Suprapubic skin (tissue), 4 donors: Measurements from ENCODE around the gene GNAL. TPM values are rescaled to one million over a fixed set of nuclear protein-coding genes. Genes with fewer than 3 reads are reported as not detected.

Source experiments
- DNase-seq, 2 donors: peaks; one replicate each; pipeline ENCODE4 v3.0.0-alpha.2; 2019; ENCODE audit warnings: low spot score in 2 of 2
- H3K27ac ChIP-seq: fragments of 200-600 bp; sonication (generic); one replicate; pipeline ENCODE4 v1.5.1; 2019
- H3K27me3 ChIP-seq: fragments of 200-600 bp; sonication (generic); one replicate; pipeline ENCODE4 v1.5.1; 2019
- H3K36me3 ChIP-seq: fragments of 200-600 bp; sonication (generic); one replicate; pipeline ENCODE4 v1.5.1; 2019
- H3K4me1 ChIP-seq: fragments of 200-600 bp; sonication (generic); one replicate; pipeline ENCODE4 v1.5.1; 2019
- H3K4me3 ChIP-seq: fragments of 200-600 bp; sonication (generic); one replicate; pipeline ENCODE4 v1.5.1; 2019; ENCODE audit warnings: mild to moderate bottlenecking
- H3K9me3 ChIP-seq: fragments of 200-600 bp; sonication (generic); one replicate; pipeline ENCODE4 v1.5.1; 2019
- CTCF ChIP-seq, 2 donors: fragments of 200-600 bp in 1 of 2; fragments of 450-650 bp in 1 of 2; sonication (generic) in 1 of 2; IDR thresholded peaks; one replicate each; pipeline ENCODE4 v1.5.1; 2016 to 2019; ENCODE audit warnings: antibody characterized with exemption in 2 of 2, mild to moderate bottlenecking in 1 of 2, moderate library complexity in 1 of 2
- EP300 ChIP-seq: sonication (generic); formaldehyde crosslinking; IDR thresholded peaks from one replicate; pipeline ENCODE4 v1.6.1; 2017; ENCODE audit warnings: antibody characterized with exemption
- POLR2A ChIP-seq, 2 donors: fragments of 450-650 bp; IDR thresholded peaks; one replicate each; pipeline ENCODE4 v1.6.1; 2017; ENCODE audit warnings: antibody characterized with exemption in 2 of 2, mild to moderate bottlenecking in 2 of 2, moderate library complexity in 2 of 2
- POLR2AphosphoS5 ChIP-seq, 3 donors: sonication (generic); formaldehyde crosslinking; IDR thresholded peaks; one replicate each; pipeline ENCODE4 v1.6.1; 2017; ENCODE audit warnings: antibody characterized with exemption in 3 of 3
- WGBS: methylation state at CpG from one replicate; pipeline ENCODE4 v1.1.5; 2018; 5-methylcytosine and 5-hydroxymethylcytosine counted together
- total RNA-seq, 4 donors: library from RNA; depleted of rRNA; stranded (reverse); fragments of >200 nt; gene quantifications; one replicate each; pipeline ENCODE4 v1.1.0, GENCODE V29; 2016

Gene GNAL
- total RNA-seq, 4 donors from 2014 or later, result 8.7 to 17.2 (median 15.0) TPM

DNA sequence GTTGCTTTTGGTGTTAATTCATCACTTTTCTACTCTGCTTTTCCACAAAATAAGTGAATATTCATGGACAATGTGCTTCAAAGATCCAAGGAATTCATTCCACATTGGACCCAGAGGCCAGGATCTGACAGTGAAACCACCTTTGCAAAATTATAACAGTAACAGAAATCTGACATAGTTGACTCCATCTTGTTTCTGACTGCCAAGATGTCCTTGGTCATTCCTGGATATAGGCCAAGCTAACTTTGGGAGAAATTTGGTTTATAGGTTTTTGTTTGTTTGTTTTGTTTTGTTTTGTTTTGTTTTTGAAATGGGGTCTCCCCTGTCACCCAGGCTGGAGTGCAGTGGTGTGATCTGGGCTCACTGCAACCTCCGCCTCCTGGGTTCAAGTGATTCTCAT lies 208.7 kb downstream of the GNAL start:
- Histone ChIP-seq H3K36me3 (peaks cover 37% of the 10 kb centered on the region), H3K4me3 (no peak overlapping the region)
- 96% methylated on average over 1 of the region's 1 CpG for WGBS

GRCh38 chr18:11899063-11899462 lies 210.0 kb downstream of the GNAL start:
- peaks cover 34% of the 10 kb centered on the region for H3K36me3 ChIP-seq
- no peaks in the 10 kb centered on the region for H3K27me3 ChIP-seq
- H3K9me3 ChIP-seq, result no peaks in the 10 kb centered on the region
- no peak overlapping the region for H3K4me3 ChIP-seq
- H3K4me1 ChIP-seq, result no peaks in the 10 kb centered on the region
- no peak overlapping the region for H3K27ac ChIP-seq
- TF ChIP-seq CTCF (IDR thresholded peaks at IDR 0.05), result no peak
- no peak for TF ChIP-seq EP300
- TF ChIP-seq POLR2AphosphoS5 (IDR thresholded peaks at IDR 0.05), result no peak
- TF ChIP-seq POLR2A (IDR thresholded peaks at IDR 0.05), result no peak
- DNase-seq, result no peak
- 92% methylated on average over 3 of the region's 3 CpGs for WGBS

More for the DNA sequence above, 208.7 kb downstream of the GNAL start:
- no peak for DNase-seq
- Histone ChIP-seq H3K27me3 (no peaks in the 10 kb centered on the region), H3K4me1 (no peaks in the 10 kb centered on the region), H3K27ac (no peak overlapping the region), H3K9me3 (no peaks in the 10 kb centered on the region)
- no peak for TF ChIP-seq POLR2A (IDR thresholded peaks at IDR 0.05)
- TF ChIP-seq POLR2AphosphoS5 (IDR thresholded peaks at IDR 0.05), result no peak
- TF ChIP-seq EP300, result no peak
- no peak for TF ChIP-seq CTCF (IDR thresholded peaks at IDR 0.05)

- peaks cover 6% of the 10 kb centered on the region for H3K4me1 ChIP-seq
- peaks cover 17% of the 10 kb centered on the region for H3K36me3 ChIP-seq
- no peak overlapping the region for H3K27ac ChIP-seq
- TF ChIP-seq CTCF (IDR thresholded peaks at IDR 0.05), result no peak
- no peak for TF ChIP-seq POLR2AphosphoS5 (IDR thresholded peaks at IDR 0.05)
- TF ChIP-seq POLR2A (IDR thresholded peaks at IDR 0.05), result no peak
- TF ChIP-seq EP300, result no peak
- no peaks in the 10 kb centered on the region for H3K9me3 ChIP-seq
- H3K27me3 ChIP-seq, result no peaks in the 10 kb centered on the region
- H3K4me3 ChIP-seq, result no peak overlapping the region
- no peak for DNase-seq
- WGBS, result 89% methylated on average over 5 of the region's 5 CpGs
These were observed 212.9 kb downstream of the GNAL start for GRCh38 chr18:11901826-11902438.

GRCh38 chr18:11902522-11903292 lies 213.6 kb downstream of the GNAL start:
- TF ChIP-seq EP300 (no peak), CTCF (IDR thresholded peaks at IDR 0.05) (no peak), POLR2AphosphoS5 (IDR thresholded peaks at IDR 0.05) (no peak), POLR2A (IDR thresholded peaks at IDR 0.05) (no peak)
- H3K9me3 ChIP-seq, result no peaks in the 10 kb centered on the region
- whole genome bisulfite sequencing, result 67% methylated on average over 7 of the region's 7 CpGs
- H3K27ac ChIP-seq, result no peak overlapping the region
- no peak for DNase-seq
- peaks cover 13% of the 10 kb centered on the region for H3K4me1 ChIP-seq
- peaks cover 17% of the 10 kb centered on the region for H3K36me3 ChIP-seq
- H3K27me3 ChIP-seq, result no peaks in the 10 kb centered on the region
- H3K4me3 ChIP-seq, result no peak overlapping the region

DNA sequence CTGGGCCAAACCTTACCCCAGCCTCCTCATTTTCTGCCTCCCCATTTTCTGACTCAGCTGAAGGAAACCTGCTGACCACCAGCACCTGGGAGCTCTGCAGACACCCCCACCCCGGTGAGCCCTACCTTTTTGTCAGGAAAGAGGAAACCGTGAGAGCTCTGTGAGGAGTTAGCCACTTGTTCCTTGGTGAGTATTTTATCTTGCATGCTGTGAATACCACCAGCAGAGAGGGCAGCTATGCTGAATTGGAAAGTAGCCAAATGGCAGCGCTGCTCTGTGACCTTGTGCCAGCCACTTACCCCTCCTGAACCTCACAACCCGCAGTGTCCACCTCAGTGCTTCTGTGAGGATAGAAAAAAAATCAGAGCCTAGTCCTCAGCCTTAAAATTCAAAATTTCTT lies 216.5 kb downstream of the GNAL start:
- no peak for DNase-seq
- TF ChIP-seq EP300 (no peak), POLR2AphosphoS5 (IDR thresholded peaks at IDR 0.05) (no peak), CTCF (IDR thresholded peaks at IDR 0.05) (no peak), POLR2A (IDR thresholded peaks at IDR 0.05) (no peak)
- WGBS, result 93% methylated on average over 4 of the region's 4 CpGs

More for the DNA sequence above, 216.5 kb downstream of the GNAL start:
- Histone ChIP-seq H3K27ac (no peak overlapping the region), H3K27me3 (no peaks in the 10 kb centered on the region), H3K36me3 (peaks cover 17% of the 10 kb centered on the region), H3K4me3 (no peak overlapping the region), H3K9me3 (no peaks in the 10 kb centered on the region), H3K4me1 (peaks cover 26% of the 10 kb centered on the region)
